GM23338 (cell line): ENCODE data around the gene EYA2. TPM values are rescaled to one million over a fixed set of nuclear protein-coding genes. Genes with fewer than 3 reads are reported as not detected.

Experiments
- ATAC-seq: fragments of 200-7000 bp; cut with Tn5 transposase; 3 replicates; pipeline ENCODE4 v1.9.1; 2020
- DNase-seq: peaks from one replicate; pipeline ENCODE4 v3.0.0-alpha.2; 2015; ENCODE audit warnings: low spot score
- H2AFZ ChIP-seq: fragments of 200-600 bp; sonication (generic); 2 replicates; pipeline ENCODE4 v1.8.0; 2016; ENCODE audit warnings: antibody characterized with exemption, mild to moderate bottlenecking, moderate library complexity
- H3F3A ChIP-seq: fragments of 200-600 bp; sonication (generic); replicated peaks from 2 replicates; pipeline ENCODE4 v1.8.0; 2017; ENCODE audit warnings: antibody characterized with exemption, mixed run types, low read depth
- H3K27ac ChIP-seq: fragments of 200-600 bp; sonication (generic); 2 replicates; pipeline ENCODE4 v1.6.1; 2016; ENCODE audit warnings: low read depth
- H3K27me3 ChIP-seq: fragments of 200-600 bp; sonication (generic); 2 replicates; pipeline ENCODE4 v1.8.0; 2016; ENCODE audit warnings: mild to moderate bottlenecking, mixed run types, moderate library complexity; ENCODE audit not compliant: insufficient read depth
- H3K36me3 ChIP-seq: fragments of 200-600 bp; sonication (generic); 2 replicates; pipeline ENCODE4 v1.8.0; 2016; ENCODE audit warnings: mild to moderate bottlenecking; ENCODE audit not compliant: insufficient read depth
- H3K4me1 ChIP-seq: fragments of 200-600 bp; sonication (generic); 2 replicates; pipeline ENCODE4 v1.8.0; 2016; ENCODE audit warnings: mild to moderate bottlenecking, moderate library complexity; ENCODE audit not compliant: insufficient read depth
- H3K4me2 ChIP-seq: fragments of 200-600 bp; sonication (generic); 2 replicates; pipeline ENCODE4 v1.7.1; 2017; ENCODE audit warnings: mixed run types
- H3K4me3 ChIP-seq: fragments of 200-600 bp; sonication (generic); 2 replicates; pipeline ENCODE4 v1.6.1; 2016; ENCODE audit warnings: mixed run types
- H3K79me2 ChIP-seq: fragments of 200-600 bp; sonication (generic); replicated peaks from 2 replicates; pipeline ENCODE4 v1.8.0; 2017; ENCODE audit warnings: mild to moderate bottlenecking; ENCODE audit not compliant: insufficient read depth
- H3K9me2 ChIP-seq: fragments of 200-600 bp; sonication (generic); 2 replicates; pipeline ENCODE4 v1.8.0; 2017; ENCODE audit not compliant: insufficient read depth
- H4K20me1 ChIP-seq: fragments of 200-600 bp; sonication (generic); replicated peaks from 2 replicates; pipeline ENCODE4 v1.8.0; 2017; ENCODE audit warnings: mild to moderate bottlenecking; ENCODE audit not compliant: insufficient read depth
- H3K27ac Mint-ChIP-seq: 2 replicates; pipeline ENCODE4 v1.8.0; 2020; ENCODE audit warnings: inconsistent platforms, mild to moderate bottlenecking, moderate library complexity, mixed read lengths
- H3K27me3 Mint-ChIP-seq: 3 replicates; pipeline ENCODE4 v1.8.0; 2022; ENCODE audit warnings: low read depth, mild to moderate bottlenecking, moderate library complexity, mixed read lengths, inconsistent platforms; ENCODE audit not compliant: insufficient read depth, poor library complexity
- H3K36me3 Mint-ChIP-seq: 3 replicates; pipeline ENCODE4 v1.8.0; 2021; ENCODE audit warnings: low read depth, mild to moderate bottlenecking, inconsistent platforms, moderate library complexity, mixed read lengths
- H3K4me1 Mint-ChIP-seq: 3 replicates; pipeline ENCODE4 v1.8.0; 2020; ENCODE audit warnings: mild to moderate bottlenecking, inconsistent platforms, mixed read lengths
- H3K4me3 Mint-ChIP-seq: 3 replicates; pipeline ENCODE4 v1.8.0; 2021; ENCODE audit warnings: moderate library complexity, mild to moderate bottlenecking, inconsistent platforms, mixed read lengths
- H3K9me3 Mint-ChIP-seq: 3 replicates; pipeline ENCODE4 v1.8.0; 2020; ENCODE audit warnings: moderate library complexity, mild to moderate bottlenecking, inconsistent platforms, mixed read lengths
- CREB1 ChIP-seq: fragments of 250-450 bp; sonication (Bioruptor Pico); IDR thresholded peaks from 2 replicates; pipeline ENCODE4 v1.5.0; 2020; ENCODE audit warnings: low read depth, mild to moderate bottlenecking, moderate library complexity
- CTCF ChIP-seq, 2 experiments: fragments of 200-600 bp in 1 of 2; sonication (generic) in 1 of 2; conservative IDR thresholded peaks; 2 replicates each; pipeline versions ENCODE4 v1.5.1 to v1.6.1; 2016 to 2017; ENCODE audit warnings: antibody characterized with exemption in 2 of 2, low read depth in 2 of 2, mild to moderate bottlenecking in 2 of 2, moderate library complexity in 1 of 2
- ETS1 ChIP-seq: IDR thresholded peaks from 2 replicates; pipeline ENCODE4 v1.6.1; 2016; ENCODE audit warnings: antibody characterized with exemption
- EZH2 ChIP-seq: fragments of 200-600 bp; sonication (generic); IDR thresholded peaks from one replicate; pipeline ENCODE4 v1.8.0; 2017; ENCODE audit warnings: antibody characterized with exemption, mild to moderate bottlenecking, low read depth; ENCODE audit not compliant: unreplicated experiment
- EZH2phosphoT487 ChIP-seq: fragments of 200-600 bp; sonication (generic); IDR thresholded peaks from one replicate; pipeline ENCODE4 v1.8.1; 2018; ENCODE audit warnings: antibody characterized with exemption; ENCODE audit not compliant: unreplicated experiment
- JUNB ChIP-seq: IDR thresholded peaks from one replicate; pipeline ENCODE4 v1.6.1; 2016; ENCODE audit warnings: antibody characterized with exemption; ENCODE audit not compliant: unreplicated experiment
- NANOG ChIP-seq: IDR thresholded peaks from 2 replicates; pipeline ENCODE4 v1.6.1; 2016; ENCODE audit warnings: antibody characterized with exemption, borderline replicate concordance
- POLR2AphosphoS5 ChIP-seq: IDR thresholded peaks from 2 replicates; pipeline ENCODE4 v1.6.1; 2016; ENCODE audit warnings: antibody characterized with exemption, low read depth
- REST ChIP-seq: IDR thresholded peaks from one replicate; pipeline ENCODE4 v1.6.1; 2018; ENCODE audit warnings: antibody characterized with exemption; ENCODE audit not compliant: unreplicated experiment
- STAT1 ChIP-seq: IDR thresholded peaks from one replicate; pipeline ENCODE4 v1.6.1; 2016; ENCODE audit warnings: antibody characterized with exemption; ENCODE audit not compliant: unreplicated experiment
- ZNF114 ChIP-seq: fragments of 250-450 bp; sonication (Bioruptor Pico); IDR thresholded peaks from 2 replicates; pipeline ENCODE4 v1.5.0; 2020; ENCODE audit warnings: mild to moderate bottlenecking, moderate library complexity
- ZNF331 ChIP-seq: fragments of 250-450 bp; sonication (Bioruptor Pico); IDR thresholded peaks from 2 replicates; pipeline ENCODE4 v1.5.0; 2020; ENCODE audit warnings: low read depth, mild to moderate bottlenecking, moderate library complexity
- polyA plus RNA-seq: library from polyadenylated mRNA; unstranded; fragments of >200 nt; fragmentation: Nextera tagmentation; extraction: Ambion mirVana; gene quantifications from 2 replicates; pipeline ENCODE4 v1.2.1, GENCODE V29; 2016
- total RNA-seq: library from RNA; depleted of rRNA; stranded (reverse); fragments of >200 nt; shearing (Covaris generic); gene quantifications from 2 replicates; pipeline ENCODE4 v1.2.3, GENCODE V29; 2014

The EYA2 gene
- total and polyA plus RNA-seq, 2 experiments from 2014 or later = 0.50 to 0.56 TPM

- TF ChIP-seq POLR2AphosphoS5 (no peak), ZNF114 (no peak), NANOG (no peak), EZH2 (no peak), CREB1 (no peak), ZNF331 (CRISPR knock-in tag) (no peak), JUNB (no peak), REST (no peak), ETS1 (no peak), EZH2phosphoT487 (no peak)
Measured at GRCh38 chr20:46903937-46904336, 9.3 kb downstream of the EYA2 start (continued).

GRCh38 chr20:46905364-46906125, 10.9 kb downstream of the EYA2 start:
- ATAC-seq = no peak
- H3K27me3 Mint-ChIP-seq = peaks cover 4% of the 10 kb centered on the region
- TF ChIP-seq ZNF114 = no peak
- no peak for TF ChIP-seq ETS1
- no peak for TF ChIP-seq ZNF331 (CRISPR knock-in tag)
- no peak for TF ChIP-seq CTCF (conservative IDR thresholded peaks at IDR 0.05; ENCODE audit: low read depth in 2 of 2)
- no peak for TF ChIP-seq EZH2phosphoT487
- no peak for TF ChIP-seq STAT1
- TF ChIP-seq EZH2 = no peak

More at GRCh38 chr20:46905364-46906125, 10.9 kb downstream of the EYA2 start:
- Mint-ChIP-seq H3K36me3 (no peaks in the 10 kb centered on the region), H3K9me3 (no peaks in the 10 kb centered on the region), H3K4me1 (no peaks in the 10 kb centered on the region; the same call in 1 of the 3 replicates), H3K27ac (no peak overlapping the region), H3K4me3 (no peak overlapping the region)
- H2AFZ ChIP-seq = no peak overlapping the region
- no peak overlapping the region for H3K4me2 ChIP-seq
- DNase-seq = no peak
- H3F3A ChIP-seq = no peaks in the 10 kb centered on the region
- H3K79me2 ChIP-seq = no peaks in the 10 kb centered on the region
- no peaks in the 10 kb centered on the region; the same call in 1 of the 2 replicates for H3K4me1 ChIP-seq
- no peaks in the 10 kb centered on the region for H3K36me3 ChIP-seq
- no peaks in the 10 kb centered on the region for H4K20me1 ChIP-seq
- H3K27ac ChIP-seq = no peak overlapping the region
- H3K9me2 ChIP-seq = no peaks in the 10 kb centered on the region
- no peaks in the 10 kb centered on the region for H3K27me3 ChIP-seq
- no peak overlapping the region for H3K4me3 ChIP-seq
